GM21529 (cell line): Measurements from ENCODE around the gene RTF1.
A peak's percentile ranks its signal among the peaks of the same experiment; 100 is the strongest.
"Not testable (repeated sequence)": the region's sequence is repeated elsewhere in the genome, so short reads cannot be mapped to it uniquely, and the experiment has no call there.

Experiments used
- ATAC-seq: cut with Tn5 transposase; IDR thresholded peaks from one replicate; pipeline ENCODE4 v1.9.1; 2021; ENCODE audit not compliant: unreplicated experiment

RTF1 gene

GRCh38 chr15:41416742-41417417 lies at the start of gene RTF1:
Gene RTF1, plus strand, starts transcription at chr15:41417095. Its CDS starts 21 bp downstream, at chr15:41417116.
- ATAC-seq = peak; percentile 86

GRCh38 chr15:41367418-41367817 lies 49.5 kb upstream of the RTF1 start:
- ATAC-seq = no peak

GRCh38 chr15:41377978-41378377 lies 38.9 kb upstream of the RTF1 start:
- ATAC-seq = no peak

- ATAC-seq = not testable (repeated sequence)
Measured at GRCh38 chr15:41383974-41384749, 32.7 kb upstream of the RTF1 start.

- no peak for ATAC-seq
Measured at GRCh38 chr15:41387646-41388045, 29.2 kb upstream of the RTF1 start.

- ATAC-seq = no peak
Measured at GRCh38 chr15:41392659-41393058, 24.2 kb upstream of the RTF1 start.

- no peak for ATAC-seq
Measured at GRCh38 chr15:41394924-41395323, 22.0 kb upstream of the RTF1 start.

- ATAC-seq = no peak
Measured at GRCh38 chr15:41396111-41396510, 20.8 kb upstream of the RTF1 start.

GRCh38 chr15:41401904-41402267 lies 15.0 kb upstream of the RTF1 start:
- ATAC-seq = no peak

GRCh38 chr15:41407341-41407740 lies 9.6 kb upstream of the RTF1 start:
- no peak for ATAC-seq

GRCh38 chr15:41408234-41408641 lies 8.7 kb upstream of the RTF1 start:
- no peak for ATAC-seq

GRCh38 chr15:41411031-41411430 lies 5.9 kb upstream of the RTF1 start:
- ATAC-seq = no peak

GRCh38 chr15:41411441-41411840 lies 5.5 kb upstream of the RTF1 start:
- no peak for ATAC-seq

- ATAC-seq = peak; percentile 12
Measured at GRCh38 chr15:41416128-41416741, 660 bp upstream of the RTF1 start.

GRCh38 chr15:41417418-41418195 lies 712 bp downstream of the RTF1 start:
- ATAC-seq = peak; percentile 26

- ATAC-seq = peak; percentile 81
Measured at GRCh38 chr15:41423979-41424659, 7.2 kb downstream of the RTF1 start.

- ATAC-seq = no peak
Measured at GRCh38 chr15:41424809-41425208, 7.9 kb downstream of the RTF1 start.

GRCh38 chr15:41425907-41426306 lies 9.0 kb downstream of the RTF1 start:
- ATAC-seq = not testable (repeated sequence)

GRCh38 chr15:41429003-41429890 lies 12.4 kb downstream of the RTF1 start:
- peak; percentile 92 for ATAC-seq
